Testis (tissue), 2 donors: ENCODE measurements around the gene GDF11.

ENCODE experiments used
- CTCF ChIP-seq, 3 experiments: fragments of 450-650 bp in 2 of 3; fragments of 200-600 bp in 1 of 3; sonication (generic) in 1 of 3; IDR thresholded peaks; one replicate each; pipeline ENCODE4 v1.5.1; 2016 to 2019; ENCODE audit warnings: antibody characterized with exemption in 3 of 3, mild to moderate bottlenecking in 2 of 3, moderate library complexity in 1 of 3
- POLR2A ChIP-seq: fragments of 450-650 bp; IDR thresholded peaks from one replicate; pipeline ENCODE4 v1.6.1; 2017; ENCODE audit warnings: antibody characterized with exemption, mild to moderate bottlenecking, moderate library complexity

GRCh38 chr12:55697686-55698085 is 45.2 kb upstream of the GDF11 start:
- no peak for TF ChIP-seq CTCF (IDR thresholded peaks at IDR 0.05)
- TF ChIP-seq POLR2A = no peak
